Endothelial cell of umbilical vein (primary cell): Measurements from ENCODE around the gene ITPKB.

Experiments
- EZH2 ChIP-seq: IDR thresholded peaks from 2 replicates; pipeline ENCODE4 v1.6.1; 2012; ENCODE audit warnings: borderline replicate concordance, low read depth, mild to moderate bottlenecking, moderate library complexity, low read length, inconsistent platforms; ENCODE audit not compliant: severe bottlenecking
- MYC ChIP-seq: IDR thresholded peaks from one replicate; pipeline ENCODE4 v1.6.1; 2011; ENCODE audit warnings: mild to moderate bottlenecking, low read depth, low read length
- POLR2A ChIP-seq: IDR thresholded peaks from 2 replicates; pipeline ENCODE4 v1.6.1; 2012; ENCODE audit warnings: low read depth, mild to moderate bottlenecking, control low read depth, low read length
- POLR2AphosphoS5 ChIP-seq: IDR thresholded peaks from 2 replicates; pipeline ENCODE4 v1.6.1; 2012; ENCODE audit warnings: low read depth, mild to moderate bottlenecking, control low read depth, low read length, moderate library complexity; ENCODE audit not compliant: insufficient read depth
- TF ChIP-seq, protein P1 (sequence below), 2 donors: IDR thresholded peaks; 1 replicate in 1 of 2; 2 replicates in 1 of 2; pipeline ENCODE4 v1.5.1; 2011; ENCODE audit warnings: low read length in 2 of 2, mild to moderate bottlenecking in 2 of 2, moderate library complexity in 2 of 2, control low read depth in 1 of 2, inconsistent platforms in 1 of 2, low read depth in 1 of 2; ENCODE audit not compliant: insufficient read depth in 1 of 2; ENCODE audit errors: extremely low read depth in 1 of 2

DNA sequence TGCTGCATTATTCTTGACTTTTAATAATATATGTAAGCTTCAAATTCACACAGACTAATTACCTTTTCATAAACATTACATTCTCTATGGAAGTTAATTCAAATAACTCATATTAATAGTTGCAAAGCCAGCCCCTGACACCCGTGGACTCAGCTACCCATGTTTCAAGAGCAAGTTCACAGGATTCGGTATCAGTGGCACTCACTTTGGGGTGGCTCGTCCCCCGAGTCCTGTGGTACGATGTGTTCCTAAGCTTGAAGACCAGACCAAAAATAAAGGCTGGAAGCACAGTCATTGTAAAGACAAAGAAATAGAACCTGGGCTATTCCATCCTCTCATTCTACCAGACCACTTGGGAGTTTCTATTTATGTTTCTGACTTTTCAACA is 70.9 kb downstream of the ITPKB start:
- no peak for TF ChIP-seq POLR2A
- TF ChIP-seq, protein P1, sequence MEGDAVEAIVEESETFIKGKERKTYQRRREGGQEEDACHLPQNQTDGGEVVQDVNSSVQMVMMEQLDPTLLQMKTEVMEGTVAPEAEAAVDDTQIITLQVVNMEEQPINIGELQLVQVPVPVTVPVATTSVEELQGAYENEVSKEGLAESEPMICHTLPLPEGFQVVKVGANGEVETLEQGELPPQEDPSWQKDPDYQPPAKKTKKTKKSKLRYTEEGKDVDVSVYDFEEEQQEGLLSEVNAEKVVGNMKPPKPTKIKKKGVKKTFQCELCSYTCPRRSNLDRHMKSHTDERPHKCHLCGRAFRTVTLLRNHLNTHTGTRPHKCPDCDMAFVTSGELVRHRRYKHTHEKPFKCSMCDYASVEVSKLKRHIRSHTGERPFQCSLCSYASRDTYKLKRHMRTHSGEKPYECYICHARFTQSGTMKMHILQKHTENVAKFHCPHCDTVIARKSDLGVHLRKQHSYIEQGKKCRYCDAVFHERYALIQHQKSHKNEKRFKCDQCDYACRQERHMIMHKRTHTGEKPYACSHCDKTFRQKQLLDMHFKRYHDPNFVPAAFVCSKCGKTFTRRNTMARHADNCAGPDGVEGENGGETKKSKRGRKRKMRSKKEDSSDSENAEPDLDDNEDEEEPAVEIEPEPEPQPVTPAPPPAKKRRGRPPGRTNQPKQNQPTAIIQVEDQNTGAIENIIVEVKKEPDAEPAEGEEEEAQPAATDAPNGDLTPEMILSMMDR (IDR thresholded peaks at IDR 0.05; ENCODE audit: extremely low read depth in 1 of 2, insufficient read depth in 1 of 2, low read depth in 1 of 2, low read length in 2 of 2) = no peak
- no peak for TF ChIP-seq EZH2
- no peak for TF ChIP-seq POLR2AphosphoS5
- TF ChIP-seq MYC = no peak
